ENCODE data around the gene PTGER1.
"Not testable (repeated sequence)": the region's sequence is repeated elsewhere in the genome, so short reads cannot be mapped to it uniquely, and the experiment has no call there.

The PTGER1 gene, protein sequence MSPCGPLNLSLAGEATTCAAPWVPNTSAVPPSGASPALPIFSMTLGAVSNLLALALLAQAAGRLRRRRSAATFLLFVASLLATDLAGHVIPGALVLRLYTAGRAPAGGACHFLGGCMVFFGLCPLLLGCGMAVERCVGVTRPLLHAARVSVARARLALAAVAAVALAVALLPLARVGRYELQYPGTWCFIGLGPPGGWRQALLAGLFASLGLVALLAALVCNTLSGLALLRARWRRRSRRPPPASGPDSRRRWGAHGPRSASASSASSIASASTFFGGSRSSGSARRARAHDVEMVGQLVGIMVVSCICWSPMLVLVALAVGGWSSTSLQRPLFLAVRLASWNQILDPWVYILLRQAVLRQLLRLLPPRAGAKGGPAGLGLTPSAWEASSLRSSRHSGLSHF

DNA sequence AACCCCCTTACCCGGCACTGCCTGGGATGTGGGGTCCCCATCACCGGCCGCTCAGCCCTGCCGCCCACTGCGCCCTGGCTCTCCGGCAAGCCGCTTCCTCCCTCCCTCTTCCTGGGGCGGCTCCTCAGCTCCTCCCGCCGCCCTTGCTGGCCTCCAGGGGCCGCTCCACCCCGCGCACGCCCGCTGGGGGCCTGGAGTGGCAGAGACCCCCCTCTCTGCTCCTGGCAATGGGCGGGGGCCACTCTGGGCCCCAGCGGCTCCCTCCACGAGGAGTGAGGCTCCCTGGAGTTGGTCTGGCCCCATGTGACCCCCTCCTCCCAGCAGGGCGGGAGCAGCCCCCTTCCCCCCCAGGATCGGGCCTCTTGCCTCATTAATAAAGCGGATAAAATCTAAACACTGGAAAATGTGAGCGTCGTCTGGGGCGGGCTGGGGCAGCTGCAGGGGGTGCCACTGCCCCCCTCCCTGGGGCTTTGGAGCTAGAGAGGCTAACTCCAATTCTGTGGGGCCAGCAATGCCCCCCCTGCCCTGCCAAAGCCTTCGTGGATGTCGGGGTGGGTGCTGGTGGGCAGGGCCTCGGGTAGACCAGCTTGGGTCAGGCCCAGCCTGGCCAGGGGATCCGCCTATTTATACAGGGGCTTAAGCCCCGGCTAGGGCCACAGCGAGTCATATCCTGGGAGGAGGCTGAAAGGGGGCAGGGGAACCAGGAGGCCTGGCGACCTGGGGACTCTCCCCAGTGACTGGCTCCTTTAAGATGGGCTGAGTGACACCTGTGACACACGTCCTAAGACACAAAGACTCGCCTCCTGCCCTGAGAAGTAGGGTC, at the start of gene PTGER1:
Gene PTGER1 (minus strand): TSS at position 104 of the 823 bp plus-strand sequence. CDS start 1,034 bp downstream, outside the sequence.
- DNase-seq (ENCODE audit: low read depth, low spot score), result no peak

DNA sequence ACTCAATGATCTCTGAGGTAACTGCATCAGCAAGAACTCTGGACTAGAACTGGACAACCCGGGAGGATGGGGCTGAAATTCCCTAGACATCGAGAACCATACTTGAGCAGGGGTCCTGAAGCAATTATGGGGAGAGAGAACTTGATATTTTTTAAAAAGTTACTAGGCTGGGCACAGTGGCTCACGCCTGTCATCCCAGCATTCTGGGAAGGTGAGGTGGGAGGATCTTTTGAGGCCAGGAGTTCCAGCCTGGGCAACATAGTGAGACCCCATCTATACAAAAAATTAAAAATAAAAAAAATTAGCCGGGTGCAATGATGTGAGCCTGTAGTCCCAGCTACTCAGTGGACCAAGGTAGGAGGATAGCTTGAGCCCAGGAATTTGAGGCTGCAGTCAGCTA, 45.4 kb upstream of the PTGER1 start:
- DNase-seq (ENCODE audit: low read depth, low spot score), result no peak

DNA sequence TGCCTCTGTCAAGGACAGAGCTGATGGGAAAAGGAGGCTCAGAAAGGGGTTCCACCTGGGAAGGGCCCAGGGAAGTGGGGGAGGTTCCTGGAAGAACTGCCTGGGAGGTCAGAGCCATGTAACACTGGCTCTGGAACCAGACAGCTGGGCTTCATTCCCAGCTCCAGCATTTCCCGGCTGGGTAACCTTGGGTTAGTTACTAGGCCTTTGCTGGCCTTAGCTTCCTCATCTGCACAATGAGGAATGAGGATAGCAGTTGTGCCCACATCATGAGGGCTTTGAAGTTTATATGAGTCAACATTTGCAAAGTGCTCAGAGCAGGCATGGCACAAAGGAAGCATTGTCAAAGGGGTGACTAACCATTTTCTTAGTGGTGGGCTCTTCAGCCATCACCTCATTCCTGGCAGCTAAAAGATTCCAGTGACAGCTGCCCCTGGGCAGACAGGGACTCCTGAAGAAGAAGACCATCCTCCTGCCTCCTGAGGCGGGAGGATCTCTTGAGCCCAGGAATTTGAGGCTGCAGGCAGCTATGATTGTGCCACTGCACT, 44.8 kb upstream of the PTGER1 start:
- DNase-seq (ENCODE audit: low read depth, low spot score), result no peak

DNA sequence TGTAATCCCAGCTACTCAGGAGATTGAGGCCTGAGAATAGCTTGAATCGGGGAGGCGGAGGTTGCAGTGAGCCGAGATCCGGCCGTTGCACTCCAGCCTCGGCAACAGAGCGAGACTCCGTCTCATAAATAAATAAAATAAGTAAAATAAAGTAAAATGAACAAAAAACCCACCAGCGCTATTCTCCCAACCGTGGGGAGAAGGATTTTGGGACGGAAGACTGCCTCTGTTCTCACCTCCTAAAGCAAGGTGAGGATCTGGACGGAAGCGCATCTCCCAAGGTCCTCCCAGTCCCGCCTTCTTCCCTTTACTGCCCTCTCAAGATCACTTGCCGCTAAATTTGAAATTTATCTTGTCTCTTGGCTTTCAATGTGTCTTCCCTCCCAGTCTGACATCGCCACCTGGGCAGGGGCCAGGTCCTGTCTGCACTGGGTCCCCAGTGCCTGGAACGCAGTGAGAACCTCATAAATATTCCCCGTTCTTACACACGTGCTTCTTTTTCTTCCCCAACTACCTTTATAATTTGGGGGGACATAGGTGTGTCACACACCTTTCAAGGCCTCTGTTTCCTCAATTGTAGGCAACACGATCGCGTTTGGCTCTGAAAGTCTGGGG, 44.2 kb upstream of the PTGER1 start:
- no peak for DNase-seq (ENCODE audit: low read depth, low spot score)

DNA sequence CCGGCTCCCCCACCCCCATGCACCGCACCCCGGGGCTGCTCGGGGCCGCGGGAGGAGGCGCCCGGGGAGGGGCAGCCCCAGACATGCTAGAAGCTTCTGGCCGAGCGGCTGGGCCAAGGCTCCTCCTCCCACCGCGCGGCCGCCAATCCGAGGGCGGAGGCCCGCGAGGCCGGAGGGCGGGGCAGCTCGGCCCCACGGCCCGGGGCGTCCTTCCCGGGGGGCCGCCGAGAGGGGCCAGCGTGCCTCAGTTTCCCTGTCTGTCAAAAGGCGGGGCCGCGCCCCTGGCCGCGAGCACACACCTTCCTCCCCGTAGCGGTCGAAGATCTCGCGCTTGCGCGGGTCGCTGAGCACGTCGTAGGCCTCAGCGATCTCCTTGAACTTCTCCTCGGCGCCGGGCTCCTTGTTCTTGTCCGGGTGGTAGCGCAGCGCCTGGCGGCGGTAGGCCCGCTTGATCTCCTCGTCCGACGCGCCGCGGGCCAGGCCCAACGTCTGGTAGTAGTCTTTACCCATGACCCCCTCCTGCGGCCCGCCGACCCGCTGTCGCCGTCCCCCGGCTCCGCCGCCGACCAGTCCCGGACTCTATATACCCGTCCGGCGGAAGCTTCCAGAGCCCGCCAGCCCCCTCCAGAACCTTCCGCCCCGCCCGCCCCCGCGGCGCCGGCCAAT, 42.8 kb upstream of the PTGER1 start, which contains the start of gene DNAJB1:
Gene DNAJB1 (minus strand): TSS at position 558 of the 666 bp plus-strand sequence. CDS start 48 bp downstream, at position 510.
- no peak for DNase-seq (ENCODE audit: low read depth, low spot score)

DNA sequence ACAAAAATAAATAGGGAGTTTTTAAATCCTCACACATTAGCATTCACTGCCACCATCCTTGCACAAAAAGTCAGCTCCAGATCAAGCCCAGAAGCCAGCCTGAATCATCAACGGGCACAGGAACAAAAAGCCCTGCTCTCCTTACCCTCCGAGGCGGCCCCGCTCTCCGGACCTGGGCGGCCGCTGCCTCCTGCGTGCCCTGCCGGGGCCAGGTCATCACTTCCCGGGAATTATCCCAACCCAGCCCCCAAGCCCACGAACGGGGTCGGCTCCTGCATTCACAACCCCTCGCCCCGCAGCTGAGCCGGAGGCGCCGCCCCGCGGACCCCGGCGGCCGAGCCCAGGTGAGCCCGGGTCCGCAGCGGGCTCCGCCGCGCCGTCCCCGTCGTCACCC, 42.3 kb upstream of the PTGER1 start:
- no peak for DNase-seq (ENCODE audit: low read depth, low spot score)

DNA sequence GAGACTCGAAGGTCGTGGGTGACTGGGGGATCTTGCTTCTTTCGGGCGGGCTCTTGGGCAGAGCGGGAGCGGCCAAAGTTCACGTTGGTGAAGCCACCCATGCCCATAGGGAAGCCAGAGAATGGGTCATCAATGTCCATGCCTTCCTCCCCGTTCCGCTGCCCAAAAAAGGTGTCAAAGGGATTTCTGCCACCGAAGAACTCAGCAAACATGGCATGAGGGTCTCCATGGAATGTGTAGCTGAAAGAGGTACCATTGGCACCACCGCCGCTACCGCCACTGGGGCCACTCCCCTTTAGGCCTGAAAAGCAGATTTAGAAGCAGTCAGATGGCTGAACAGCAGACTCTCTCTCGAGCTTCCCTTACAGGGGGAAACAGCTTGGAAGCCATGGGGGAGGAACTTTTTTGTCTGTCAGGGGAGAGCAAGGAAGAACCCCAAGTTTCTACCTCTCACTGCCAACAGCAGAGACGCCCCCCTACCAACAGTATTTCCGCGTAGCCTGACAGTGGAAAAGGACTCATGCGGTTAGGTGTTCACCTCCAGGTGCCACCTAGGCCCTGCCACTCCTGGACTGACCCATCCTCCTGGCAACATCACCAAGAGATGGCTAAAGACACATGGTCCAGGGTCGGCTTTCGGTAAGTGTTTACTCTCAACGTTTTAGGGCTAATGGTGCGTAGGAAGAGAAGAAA, 41.7 kb upstream of the PTGER1 start:
- DNase-seq (ENCODE audit: low read depth, low spot score), result no peak

DNA sequence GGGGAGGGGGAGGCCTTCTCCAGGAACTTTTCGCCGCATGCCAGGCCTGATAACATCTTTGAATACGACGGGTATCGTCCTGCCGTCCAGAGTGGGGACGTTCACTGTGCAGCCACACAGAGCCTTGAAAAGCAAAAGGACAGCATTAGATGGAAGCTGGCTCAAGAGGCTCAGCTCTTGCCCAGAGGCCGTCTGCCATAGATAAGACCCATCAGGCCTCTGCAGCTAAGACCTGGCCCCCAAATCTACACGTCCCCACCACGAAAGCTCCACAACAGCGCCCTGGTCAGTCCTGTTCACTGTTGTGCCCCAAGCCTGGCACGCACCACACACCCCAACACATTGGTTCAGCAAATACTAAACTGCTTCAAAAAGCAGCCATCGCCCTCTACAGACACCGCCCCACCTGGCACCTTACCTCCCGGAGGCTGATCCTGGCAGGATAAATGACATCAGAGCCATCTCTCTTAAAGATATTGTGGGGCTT, 40.9 kb upstream of the PTGER1 start:
- no peak for DNase-seq (ENCODE audit: low read depth, low spot score)

DNA sequence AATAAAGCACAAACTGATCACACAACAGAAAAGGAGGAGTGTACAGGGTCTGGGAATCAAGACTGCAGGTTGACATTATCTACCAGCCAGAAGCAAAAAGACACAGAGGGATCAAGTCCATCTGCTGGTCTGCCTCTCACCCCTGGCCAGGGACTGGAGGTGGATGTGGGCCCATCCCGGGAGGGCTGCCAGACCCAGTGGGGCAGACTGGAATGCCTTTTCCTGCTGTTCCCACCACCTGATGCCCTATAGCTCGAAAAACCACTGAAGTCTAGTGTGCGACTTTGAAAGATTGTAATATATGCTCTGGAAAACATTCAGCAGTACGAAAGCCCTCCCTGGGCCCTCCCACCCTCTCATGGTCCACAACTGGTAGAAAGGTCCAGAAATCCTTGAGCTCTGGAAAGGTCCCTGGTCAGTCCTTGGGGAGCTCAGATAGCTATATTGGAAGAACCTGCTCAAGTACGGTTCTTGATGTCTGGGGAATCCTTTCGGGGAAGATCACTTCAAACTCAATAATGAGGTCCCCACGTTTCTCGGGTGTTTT, 40.4 kb upstream of the PTGER1 start:
- no peak for DNase-seq (ENCODE audit: low read depth, low spot score)

DNA sequence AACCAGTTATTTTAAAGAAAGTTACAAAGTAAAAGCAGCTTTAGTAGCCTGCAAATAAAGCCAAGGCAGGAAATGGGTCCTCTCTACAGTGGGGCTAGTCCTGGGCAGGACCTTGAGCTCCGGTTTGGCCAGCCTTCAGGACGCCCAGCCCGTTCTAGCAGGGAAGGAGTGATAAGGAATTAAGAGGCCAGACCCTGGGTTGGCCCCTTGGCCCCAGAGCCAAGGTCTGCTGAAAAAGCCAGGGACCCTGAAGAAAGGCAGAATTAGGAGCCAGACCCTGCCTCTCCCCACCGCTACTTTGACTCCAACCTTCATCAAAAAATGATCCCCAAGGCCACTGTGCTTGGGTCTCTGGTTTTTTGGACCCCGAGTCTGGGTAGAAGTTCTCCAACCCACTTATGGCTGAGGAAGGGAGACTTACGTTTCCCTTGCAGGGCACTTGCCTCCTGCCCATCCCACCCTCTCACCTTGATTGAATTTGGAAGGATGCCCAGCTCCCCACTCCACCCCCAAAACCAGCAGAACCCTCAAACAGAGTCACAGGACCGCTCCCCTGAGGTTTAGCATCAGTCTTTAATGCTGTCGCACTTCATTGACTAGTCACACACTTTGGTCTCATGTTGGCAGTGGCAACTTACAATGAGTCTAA, 39.2 kb upstream of the PTGER1 start:
- DNase-seq (ENCODE audit: low read depth, low spot score), result no peak

DNA sequence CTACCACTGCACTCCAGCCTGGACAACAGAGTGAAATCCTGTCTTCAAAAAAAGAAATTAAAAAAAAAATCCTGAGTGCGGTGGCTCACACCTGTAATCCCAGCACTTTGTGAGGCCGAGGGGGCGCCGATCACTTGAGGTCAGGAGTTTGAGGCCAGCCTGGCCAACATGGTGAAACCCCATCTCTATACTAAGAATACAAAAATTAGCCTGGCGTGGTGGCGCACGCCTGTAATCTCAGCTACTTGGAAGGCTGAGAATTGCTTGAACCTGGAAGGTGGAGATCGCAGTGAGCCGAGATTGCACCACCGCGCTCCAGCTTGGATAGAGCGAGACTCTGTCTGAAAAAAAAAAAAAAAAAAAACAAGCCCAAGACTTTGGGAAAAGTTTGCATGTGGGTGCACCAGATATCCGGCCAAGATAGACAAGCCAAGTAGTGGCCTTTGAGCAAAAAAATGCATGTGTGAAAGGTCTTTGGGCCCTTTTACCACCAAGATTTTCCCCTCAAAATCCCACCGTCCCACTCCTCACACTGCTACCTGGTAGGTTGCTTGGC, 37.3 kb upstream of the PTGER1 start:
- no peak for DNase-seq (ENCODE audit: low read depth, low spot score)

DNA sequence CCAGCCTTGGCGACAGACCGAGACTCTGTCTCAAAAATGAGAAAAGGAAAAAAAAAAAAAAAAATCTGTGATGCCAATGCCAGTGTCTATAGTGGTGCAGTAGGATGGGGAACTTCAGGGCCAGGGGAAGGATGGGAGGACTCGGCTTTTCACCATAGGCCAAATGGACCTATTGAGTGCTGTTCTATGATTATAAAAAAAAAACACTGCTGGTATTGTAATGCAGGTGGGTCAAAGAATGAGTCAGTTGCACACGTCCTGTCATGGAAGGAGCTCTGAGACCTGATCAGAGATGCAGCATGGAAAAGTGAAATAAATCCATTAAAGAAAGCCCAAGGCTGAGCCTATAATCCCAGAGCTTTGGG, 36.1 kb upstream of the PTGER1 start:
- no peak for DNase-seq (ENCODE audit: low read depth, low spot score)

DNA sequence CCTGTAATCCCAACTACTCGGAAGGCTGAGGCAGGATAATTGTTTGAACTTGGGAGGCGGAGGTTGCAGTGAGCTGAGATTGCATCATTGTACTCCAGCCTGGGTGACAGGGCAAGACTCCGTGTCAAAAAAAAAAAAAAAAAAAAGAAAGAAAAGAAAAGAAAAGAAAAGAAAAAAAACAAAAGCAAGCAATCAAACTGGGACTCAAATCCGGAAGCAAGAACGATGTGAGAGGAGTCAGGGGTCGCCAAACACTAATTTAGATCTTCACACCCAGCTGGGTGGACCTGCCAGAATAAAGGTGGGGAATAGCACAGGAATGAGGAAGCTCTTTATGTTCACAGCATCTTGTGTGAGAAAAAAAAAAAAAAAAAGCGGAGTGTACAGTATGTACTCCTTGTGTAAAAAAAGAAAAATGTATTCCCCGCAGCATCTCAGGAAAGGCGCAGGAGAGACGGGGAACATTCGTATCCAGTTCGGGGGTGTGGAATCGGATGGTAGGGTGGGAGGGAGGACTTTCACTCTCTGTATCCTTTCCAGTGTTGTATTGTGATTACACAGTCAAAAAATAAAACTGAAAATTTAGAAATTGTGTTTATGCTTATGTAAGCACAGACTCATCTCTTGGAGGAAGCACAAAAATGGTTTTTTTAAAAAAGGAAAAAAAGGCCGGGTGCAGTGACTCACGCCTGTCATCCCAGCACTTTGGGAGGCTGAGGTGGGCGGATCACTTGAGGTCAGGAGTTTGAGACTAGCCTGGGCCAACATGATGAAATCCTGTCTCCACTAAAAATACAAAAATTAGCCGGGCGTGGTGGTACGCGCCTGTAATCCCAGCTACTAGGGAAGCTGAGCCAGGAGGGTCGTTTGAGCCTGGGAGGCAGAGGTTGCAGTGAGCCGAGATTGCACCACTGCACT, 35.4 kb upstream of the PTGER1 start:
- no peak for DNase-seq (ENCODE audit: low read depth, low spot score)

DNA sequence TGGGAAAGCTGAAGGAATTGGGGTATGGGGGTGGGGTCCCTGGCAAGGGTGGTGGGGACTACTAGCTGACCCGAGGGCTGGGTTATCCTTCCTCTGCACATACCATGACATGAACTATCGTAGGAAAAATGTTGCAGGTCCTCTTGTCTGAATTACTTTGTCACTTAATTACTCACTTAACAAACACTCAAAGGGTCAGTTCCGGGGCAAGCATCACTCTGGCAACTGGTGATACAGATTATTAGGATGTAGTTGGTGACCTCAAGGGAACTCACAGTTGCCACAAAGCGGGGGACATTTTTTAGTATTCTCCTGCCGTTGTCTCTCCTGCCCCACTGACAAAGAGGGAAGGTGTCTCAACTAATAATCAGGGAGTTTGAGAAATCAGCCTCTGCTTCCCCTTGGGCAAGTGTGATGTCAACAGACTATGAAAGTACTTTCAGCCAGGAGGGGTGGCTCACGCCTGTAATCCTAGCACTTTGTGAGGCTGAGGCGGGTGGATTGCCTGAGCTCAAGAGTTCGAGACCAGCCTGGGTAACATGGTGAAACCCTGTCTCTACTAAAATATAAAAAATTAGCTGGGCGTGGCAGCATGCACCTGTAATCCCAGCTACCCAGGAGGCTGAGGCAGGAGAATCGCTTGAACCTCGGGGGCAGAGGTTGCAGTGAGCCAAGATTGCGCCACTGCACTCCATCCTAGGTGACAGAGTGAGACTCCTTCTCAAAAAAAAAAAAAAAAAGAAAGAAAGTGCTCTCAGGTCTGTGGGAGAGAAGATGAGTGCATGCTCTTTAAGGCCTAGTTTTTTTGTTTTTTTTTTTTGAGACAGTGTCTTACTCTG, 32.8 kb upstream of the PTGER1 start:
- no peak for DNase-seq (ENCODE audit: low read depth, low spot score)

DNA sequence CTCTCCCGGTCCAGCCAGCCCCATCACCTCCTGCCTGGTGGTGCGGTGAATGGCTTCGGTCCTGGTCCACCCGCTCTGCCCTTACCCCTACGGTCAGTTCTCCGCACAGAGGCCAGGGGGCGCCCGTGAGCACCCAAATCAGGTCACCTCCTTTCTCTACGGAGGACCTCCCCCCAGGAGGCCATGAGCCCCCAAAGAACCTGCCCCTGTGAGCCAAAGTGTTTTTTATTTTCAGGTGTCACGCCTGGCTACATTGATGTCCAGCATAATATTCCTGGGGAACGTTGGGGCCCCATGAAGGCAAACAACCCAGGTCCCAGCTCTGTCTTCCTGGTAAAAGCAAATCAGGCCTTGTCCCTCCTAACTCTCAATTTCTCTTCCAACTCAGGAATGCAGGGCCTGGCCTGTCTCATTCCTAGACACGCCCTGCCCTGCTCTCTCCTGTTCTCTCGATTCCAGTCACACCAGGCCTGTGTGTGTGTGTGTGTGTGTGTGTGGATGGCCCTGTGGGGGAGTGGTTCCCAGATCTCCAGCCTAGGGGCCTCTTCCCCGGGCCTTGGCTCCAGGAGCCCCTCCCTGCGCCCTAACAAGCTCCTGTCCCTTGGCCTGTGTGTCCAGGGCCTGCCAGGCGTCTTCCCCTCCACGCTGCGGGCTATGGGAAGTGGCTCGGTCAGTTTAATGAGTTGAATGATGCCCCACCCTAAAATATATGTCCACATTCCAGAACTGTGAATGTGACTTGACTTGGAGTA, 30.5 kb upstream of the PTGER1 start:
- peak; percentile 47 for DNase-seq (ENCODE audit: low read depth, low spot score)

DNA sequence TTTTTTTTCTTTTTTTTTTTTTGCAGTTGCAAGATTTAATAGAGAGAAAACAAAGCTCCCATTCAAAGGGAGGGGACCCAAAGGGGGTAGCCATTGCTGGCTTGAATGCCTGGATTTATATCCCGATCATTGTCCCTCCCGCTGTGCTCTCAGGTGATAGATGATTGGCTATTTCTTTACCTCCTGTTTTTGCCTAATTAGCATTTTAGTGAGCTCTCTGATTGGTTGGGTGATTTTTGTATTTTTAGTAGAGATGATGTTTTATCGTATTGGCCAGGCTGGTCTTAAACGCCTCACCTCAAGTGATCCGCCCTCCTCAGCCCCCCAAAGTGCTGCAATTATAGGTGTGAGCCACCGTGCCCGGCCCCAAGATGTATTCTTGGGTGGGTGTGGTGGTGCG, 29.4 kb upstream of the PTGER1 start:
- DNase-seq (ENCODE audit: low read depth, low spot score), result not testable (repeated sequence)

DNA sequence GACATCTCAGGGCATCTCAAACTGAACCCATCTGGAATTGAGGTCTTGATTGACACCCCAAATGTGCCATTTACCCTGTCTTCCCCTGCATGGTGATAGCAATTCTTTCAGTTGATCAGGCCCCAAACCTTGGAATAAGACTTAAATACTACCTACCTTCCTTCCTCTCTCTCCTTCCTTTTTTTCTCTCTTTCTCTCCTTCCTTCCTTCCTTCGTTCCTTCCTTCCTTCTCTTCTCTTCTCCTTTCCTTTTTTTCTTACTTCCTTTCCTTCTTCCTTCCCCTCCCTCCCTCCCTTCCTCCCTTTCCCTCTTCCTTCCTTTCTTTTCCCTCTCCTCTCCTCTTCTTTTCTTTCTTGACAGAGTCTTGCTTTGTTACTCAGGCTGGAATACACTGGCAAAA, 28.1 kb upstream of the PTGER1 start:
- DNase-seq (ENCODE audit: low read depth, low spot score), result no peak
